HT-29 (cell line): ENCODE results near the gene FGFR1OP2. TPM values are rescaled to one million over a fixed set of nuclear protein-coding genes. Genes with fewer than 3 reads are reported as not detected.
A peak's percentile ranks its signal among the peaks of the same experiment; 100 is the strongest.

ENCODE experiments used
- DNase-seq: peaks from one replicate; pipeline ENCODE4 v3.0.0-alpha.2; 2015; ENCODE audit warnings: low spot score
- total RNA-seq: library from RNA; depleted of rRNA; stranded (reverse); fragments of >200 nt; shearing (Covaris generic); gene quantifications from 2 replicates; pipeline ENCODE4 v1.2.3, GENCODE V29; 2014; rRNA removed

The FGFR1OP2 gene
- total RNA-seq, 1 experiment from 2014 or later = 24.7 TPM

DNA sequence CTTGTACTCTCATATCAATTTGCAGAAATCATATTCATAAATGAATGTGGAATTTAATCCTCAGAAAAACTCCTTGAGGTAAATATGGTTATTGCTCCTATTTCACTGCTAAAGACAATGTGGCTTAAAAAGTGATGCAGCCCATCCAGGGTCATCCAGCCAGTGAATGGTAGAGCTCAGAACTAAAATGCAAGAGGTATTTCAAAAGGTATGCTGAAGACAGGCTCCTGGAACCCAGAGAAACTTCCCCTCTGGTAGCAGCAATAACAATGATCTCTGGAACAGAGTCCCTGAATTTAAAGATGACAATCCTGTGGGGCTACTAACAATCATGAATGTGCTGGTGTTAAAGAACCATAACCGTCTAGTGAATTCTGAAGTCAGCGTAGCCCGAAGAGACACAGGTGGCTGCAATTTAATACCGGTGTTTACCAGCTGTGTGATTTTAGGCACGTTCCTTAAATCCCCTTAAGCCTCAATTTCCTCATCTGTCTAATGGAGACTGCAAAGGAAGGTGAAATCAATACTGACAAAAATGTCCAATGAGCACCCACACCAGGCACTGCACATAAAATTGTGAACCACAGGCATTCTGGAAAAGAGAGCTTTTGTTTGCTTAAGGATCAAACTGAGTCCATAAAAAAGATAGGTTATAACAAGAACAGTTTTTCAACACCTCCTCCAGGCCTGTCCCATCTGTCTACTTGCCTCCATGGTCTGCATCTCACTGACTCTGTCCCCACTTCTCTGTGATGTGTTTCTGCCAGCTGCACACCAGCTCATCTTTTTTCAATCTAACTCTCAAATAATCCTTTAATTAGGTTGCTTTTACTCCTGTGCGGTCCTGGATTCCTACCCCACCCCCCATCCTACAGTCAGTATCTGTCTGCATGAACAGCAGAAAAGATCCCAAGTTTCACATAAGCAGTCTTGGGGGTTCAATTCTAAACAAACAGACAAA, 65.4 kb downstream of the FGFR1OP2 start:
- DNase-seq = peak; percentile 54

DNA sequence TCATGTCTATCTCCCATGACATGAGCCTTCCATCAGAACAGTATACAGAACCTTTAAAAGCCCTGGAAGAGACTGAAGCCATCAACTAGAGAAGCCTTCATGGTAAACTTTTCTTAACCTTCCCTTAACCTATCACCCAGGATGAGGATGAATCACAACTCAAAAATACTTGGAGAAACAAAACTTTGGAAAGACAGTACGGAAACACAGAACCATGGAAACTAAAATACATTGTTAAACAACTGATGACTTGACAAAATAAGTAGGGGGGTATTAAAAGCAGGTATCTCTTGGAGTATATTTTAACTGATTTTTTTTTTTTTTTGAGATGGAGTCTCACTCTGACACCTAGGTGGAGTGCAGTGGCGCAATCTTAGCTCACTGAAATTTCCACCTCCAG, 67.2 kb downstream of the FGFR1OP2 start:
- DNase-seq = no peak

DNA sequence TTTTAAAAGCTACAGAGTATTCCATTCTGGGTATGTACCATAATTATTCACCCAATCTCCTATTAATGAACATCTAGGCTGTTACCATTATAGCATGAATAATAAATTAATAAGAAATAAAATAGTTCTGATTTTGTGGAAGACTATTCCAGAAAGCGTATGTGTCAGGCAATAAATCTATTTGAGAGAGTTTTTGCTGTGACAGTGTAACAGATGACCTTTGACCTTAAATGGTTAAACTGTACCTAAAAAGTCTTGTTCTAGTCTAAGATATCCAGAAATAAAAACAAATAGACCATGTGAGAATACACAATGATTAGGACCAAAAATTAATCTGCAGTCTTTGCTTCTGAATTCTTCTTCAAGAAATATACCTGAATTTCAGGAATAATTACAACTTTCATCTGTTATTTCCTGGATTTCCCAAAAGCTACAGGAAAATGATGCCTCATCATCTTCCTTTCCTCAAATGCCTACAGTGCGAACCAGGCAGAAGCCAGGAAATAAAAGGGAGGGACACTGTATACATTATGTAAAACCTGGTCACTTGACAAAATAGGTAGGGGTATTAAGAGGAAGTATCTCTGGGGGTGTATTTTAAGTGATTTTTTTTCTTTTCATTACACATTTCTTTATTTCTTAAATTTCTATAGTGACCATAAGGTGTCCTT, 68.7 kb downstream of the FGFR1OP2 start:
- peak; percentile 7 for DNase-seq

DNA sequence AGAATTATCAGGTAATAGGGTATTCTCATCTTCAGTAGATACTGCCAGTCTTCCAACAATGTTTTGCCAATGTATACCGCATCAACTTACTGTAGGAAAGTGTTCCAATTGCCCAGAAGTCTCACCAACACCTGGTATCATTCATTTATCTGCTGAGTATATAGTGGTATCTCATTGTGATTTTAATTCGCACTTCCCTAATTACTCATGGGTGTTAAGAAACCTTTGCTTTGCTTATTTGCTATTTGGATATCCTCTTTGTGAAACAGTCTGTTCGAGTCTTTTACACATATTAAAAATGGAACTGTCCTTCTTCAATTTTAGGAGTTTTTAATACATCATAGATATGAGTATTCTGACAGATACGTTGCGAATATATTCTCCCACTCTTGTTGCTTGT, 69.8 kb downstream of the FGFR1OP2 start:
- DNase-seq = no peak

DNA sequence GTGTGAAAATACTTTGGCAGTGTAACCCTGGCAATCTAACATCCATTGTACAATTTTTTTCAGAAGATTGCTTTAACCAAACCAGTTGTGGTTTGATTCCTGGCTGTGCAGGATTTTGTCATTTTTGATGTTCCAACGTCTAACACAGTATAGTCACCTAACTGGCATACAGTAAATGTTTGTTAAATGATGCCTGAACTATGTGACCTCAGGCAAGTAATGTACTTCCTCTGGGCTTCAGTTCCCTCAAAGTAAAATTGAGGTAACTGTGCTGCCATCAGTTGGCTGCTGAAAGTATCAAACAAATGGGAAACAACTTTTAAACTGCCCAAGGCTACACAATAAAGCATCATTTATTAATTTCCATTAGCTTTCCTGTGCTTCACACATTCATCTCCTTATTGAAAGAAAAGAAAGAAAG, 71.6 kb downstream of the FGFR1OP2 start:
- DNase-seq = no peak

DNA sequence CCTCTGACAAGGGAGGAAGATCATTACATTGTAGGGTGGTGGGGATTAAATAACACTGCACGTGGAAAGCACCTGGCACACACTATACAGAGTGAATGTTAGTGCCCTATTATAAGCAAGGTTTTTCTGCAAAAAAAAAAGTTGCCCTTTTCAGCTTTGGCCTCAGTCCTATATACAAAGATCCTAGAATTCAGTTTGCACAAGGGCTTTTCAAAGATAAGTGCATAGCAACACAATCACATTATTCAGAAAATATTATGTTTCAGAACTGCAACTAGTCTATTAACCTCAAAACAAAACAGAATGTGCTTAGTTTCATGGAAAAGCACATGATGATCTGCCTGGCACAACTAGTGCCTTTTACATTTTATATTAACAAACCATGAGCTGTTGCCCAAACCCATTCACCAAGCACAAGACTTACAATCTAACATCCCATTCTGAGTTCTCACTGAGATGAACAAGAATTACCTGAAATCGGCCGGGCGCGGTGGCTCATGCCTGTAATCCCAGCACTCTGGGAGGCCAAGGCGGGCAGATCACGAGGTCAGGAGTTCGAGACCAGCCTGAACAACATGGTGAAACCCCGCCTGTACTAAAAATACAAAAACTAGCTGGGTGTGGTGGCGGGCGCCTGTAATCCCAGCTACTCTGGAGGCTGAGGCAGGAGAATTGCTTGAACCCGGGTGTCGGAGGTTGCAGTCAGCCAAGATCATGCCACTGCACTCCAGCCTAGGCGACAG, 74.1 kb downstream of the FGFR1OP2 start:
- peak; percentile 19 for DNase-seq

DNA sequence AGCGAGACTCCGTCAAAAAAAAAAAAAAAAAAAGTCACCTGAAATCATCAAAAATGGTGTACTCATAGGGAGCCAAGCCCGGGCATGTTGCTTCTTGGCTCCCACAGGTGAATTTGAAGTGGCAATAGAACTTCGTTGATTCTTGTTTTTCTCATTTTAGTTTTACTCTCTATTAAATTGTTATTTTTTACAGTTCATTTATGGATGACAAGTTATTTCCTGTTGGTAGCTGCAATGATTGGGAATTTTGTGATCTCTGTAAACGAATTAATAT, 74.6 kb downstream of the FGFR1OP2 start:
- DNase-seq = no peak

DNA sequence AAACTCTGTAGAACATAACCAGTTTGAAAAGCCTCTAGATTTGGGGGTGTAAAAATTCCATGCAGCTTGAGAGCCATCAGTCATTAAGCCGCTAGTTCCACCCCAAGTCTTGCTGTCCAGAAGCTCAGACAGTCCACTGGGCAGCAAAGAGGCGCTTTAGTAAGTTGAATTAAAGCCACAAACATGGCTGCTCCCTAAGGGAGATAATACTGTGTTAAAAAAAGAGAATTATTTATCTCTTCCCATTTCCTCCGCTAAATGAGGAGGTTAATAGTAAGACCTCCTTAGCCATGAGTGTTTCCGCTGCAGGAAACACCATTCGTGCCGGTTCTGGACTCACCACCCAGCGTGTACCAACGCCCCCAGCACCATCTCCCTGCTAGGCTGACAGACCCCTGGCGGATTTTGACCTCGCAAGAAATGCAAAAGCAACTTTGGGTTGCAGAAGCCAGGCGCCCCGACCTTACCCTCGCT, 75.4 kb downstream of the FGFR1OP2 start:
- peak; percentile 67 for DNase-seq

DNA sequence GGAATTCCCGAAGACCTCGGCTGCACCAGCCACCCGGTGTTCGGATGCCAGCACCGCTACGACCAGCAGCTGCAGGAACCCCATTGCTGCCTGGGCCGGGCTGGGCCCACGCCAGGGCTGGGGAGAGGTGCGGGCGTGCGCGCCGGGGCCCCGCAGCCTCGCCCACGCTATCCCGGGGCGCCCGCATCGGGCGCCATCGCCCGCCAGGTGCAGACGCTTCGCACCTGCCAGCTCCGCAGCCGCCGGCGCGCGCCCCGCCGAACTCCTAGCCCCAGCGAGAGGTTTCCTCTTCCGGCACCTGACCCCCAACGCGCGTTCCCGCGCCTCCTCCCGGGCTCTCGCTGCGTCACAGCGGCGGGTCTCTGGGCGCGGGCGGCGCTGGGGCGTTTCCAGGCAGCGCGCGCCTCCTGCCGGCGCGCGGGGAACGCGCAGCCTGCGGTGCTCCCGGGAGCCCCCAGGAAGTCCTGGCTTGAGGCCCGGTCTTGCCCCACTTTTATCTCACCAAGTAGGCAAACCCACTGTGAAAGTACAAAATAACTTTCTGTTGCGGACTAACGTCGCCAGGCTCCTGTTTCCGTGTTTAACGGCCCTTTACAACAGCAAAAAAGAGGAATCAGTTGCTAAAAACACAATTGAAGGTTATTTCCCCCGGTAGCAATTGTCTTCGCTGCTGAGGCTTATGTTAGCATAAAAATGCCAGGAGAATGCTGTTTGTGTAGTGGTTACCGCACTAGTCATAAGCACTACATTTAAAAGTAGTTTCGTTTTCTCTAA, 76.0 kb downstream of the FGFR1OP2 start, which contains the start of gene TM7SF3:
TM7SF3 (minus strand) TSS at position 300 of the 774 bp plus-strand sequence; CDS start at position 84, 216 bp downstream.
- peak; percentile 98 for DNase-seq

DNA sequence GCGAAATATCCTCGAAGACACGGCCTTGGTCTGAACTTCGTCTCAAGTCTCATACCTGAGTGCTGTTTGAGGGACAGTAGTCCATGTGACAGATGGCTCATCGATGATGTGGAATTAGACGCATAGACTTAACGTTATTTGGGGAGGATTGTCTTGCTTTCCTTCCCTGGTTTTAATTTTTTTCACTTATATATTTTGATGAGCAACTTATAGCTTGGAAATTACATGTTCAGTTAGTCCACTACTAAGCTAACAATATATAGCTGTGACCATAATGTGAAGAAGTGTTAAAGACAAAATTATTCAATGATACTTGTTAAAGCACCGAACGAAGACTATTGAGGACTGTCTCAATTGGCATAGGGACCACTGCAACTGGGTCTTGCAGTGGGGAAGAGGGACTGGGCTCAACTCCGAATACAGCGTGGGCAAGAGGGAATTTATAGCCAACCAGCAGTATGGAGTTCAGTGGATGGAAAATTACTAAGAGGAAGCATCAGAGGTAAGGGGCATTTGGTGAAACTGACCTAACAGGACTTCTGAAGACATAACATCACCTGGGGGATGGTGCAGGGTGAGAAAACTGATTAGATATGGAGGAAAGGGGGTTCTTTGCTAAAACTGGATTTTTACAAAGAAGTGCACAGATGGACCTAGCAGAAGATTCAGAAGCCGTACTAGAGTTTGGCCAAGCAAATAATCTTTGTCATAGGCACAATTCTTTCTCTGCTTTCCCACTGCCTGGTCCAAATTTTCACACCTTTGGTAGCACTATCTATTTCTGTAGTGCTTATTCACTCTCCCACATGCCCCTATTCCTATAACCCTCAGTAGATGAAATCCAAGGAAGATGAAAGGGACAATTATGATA, 76.8 kb downstream of the FGFR1OP2 start:
- DNase-seq = peak; percentile 71

DNA sequence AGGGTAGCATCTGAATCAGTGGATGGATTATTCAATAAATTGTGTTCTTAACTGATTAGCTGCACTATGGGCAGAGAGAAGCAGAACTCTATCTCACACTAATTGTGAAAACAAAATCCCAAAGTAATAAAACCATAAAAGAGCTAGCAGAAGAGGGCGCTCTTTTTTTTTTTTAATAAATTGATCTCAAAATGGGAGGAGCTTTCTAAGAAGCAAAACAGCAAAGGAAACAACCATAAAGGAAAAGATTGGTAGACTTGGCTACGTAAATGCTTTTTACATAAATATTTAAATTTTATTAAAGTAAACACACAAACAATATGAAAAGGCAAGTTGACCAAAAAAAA, 77.4 kb downstream of the FGFR1OP2 start:
- DNase-seq = peak; percentile 68

Other genes with a start within 250 kb of the FGFR1OP2 start
- 10.8 and 12.2 TPM in 2 replicates for gene ITPR2, start 105.3 kb upstream of the FGFR1OP2 start, total RNA-seq
- 22.9 and 23.7 TPM in 2 replicates for gene INTS13, start 489 bp upstream of the FGFR1OP2 start, total RNA-seq
- 146 and 162 TPM in 2 replicates for gene TM7SF3, start 75.9 kb downstream of the FGFR1OP2 start, total RNA-seq
- 19.5 and 23.8 TPM in 2 replicates for gene MED21, start 84.1 kb downstream of the FGFR1OP2 start, total RNA-seq
- not detected in 2 replicates for gene C12orf71, start 144.1 kb downstream of the FGFR1OP2 start, total RNA-seq